SK-N-MC (cell line): Measurements from ENCODE around the gene KRTAP1-4.
"Not testable (repeated sequence)": the region's sequence is repeated elsewhere in the genome, so short reads cannot be mapped to it uniquely, and the experiment has no call there.

ENCODE experiments used
- DNase-seq: peaks from one replicate; pipeline ENCODE4 v3.0.0-alpha.2; 2011; ENCODE audit warnings: low read depth, low spot score
- H3K27ac ChIP-seq: fragments of 200-600 bp; sonication (generic); 2 replicates; pipeline ENCODE4 v1.5.1; 2016; ENCODE audit warnings: mixed run types
- H3K36me3 ChIP-seq: fragments of 200-600 bp; sonication (generic); 2 replicates; pipeline ENCODE4 v1.6.1; 2017; ENCODE audit warnings: antibody characterized with exemption, low read length, mixed read lengths; ENCODE audit not compliant: insufficient read depth
- H3K4me3 ChIP-seq: fragments of 200-600 bp; sonication (generic); 2 replicates; pipeline ENCODE4 v1.5.1; 2016
- H3K9ac ChIP-seq: fragments of 200-600 bp; sonication (generic); 2 replicates; pipeline ENCODE4 v1.8.0; 2017; ENCODE audit warnings: mixed run types, mixed read lengths; ENCODE audit not compliant: insufficient read length
- H3K9me3 ChIP-seq: fragments of 200-600 bp; sonication (generic); 2 replicates; pipeline ENCODE4 v1.6.1; 2017; ENCODE audit warnings: low read depth, mild to moderate bottlenecking, antibody characterized with exemption, low read length, moderate library complexity, mixed read lengths
- EZH2 ChIP-seq: fragments of 200-600 bp; sonication (generic); IDR thresholded peaks from one replicate; pipeline ENCODE4 v1.6.1; 2017; ENCODE audit warnings: antibody characterized with exemption
- FOXP2 ChIP-seq: optimal IDR thresholded peaks from 2 replicates; pipeline ENCODE3; 2011; ENCODE audit warnings: mild to moderate bottlenecking, moderate library complexity; ENCODE audit not compliant: insufficient read depth; ENCODE audit errors: extremely low read length, control extremely low read depth
- POLR2AphosphoS5 ChIP-seq: IDR thresholded peaks from 2 replicates; pipeline ENCODE4 v1.6.1; 2012; ENCODE audit warnings: mild to moderate bottlenecking, low read depth, low read length, borderline replicate concordance

KRTAP1-4 gene

GRCh38 chr17:41001795-41002194, 28.2 kb downstream of the KRTAP1-4 start:
- Histone ChIP-seq H3K36me3 (no peaks in the 10 kb centered on the region), H3K9ac (no peak overlapping the region), H3K4me3 (no peak overlapping the region), H3K27ac (no peak overlapping the region), H3K9me3 (no peaks in the 10 kb centered on the region)
- DNase-seq, result no peak
- TF ChIP-seq POLR2AphosphoS5, result no peak
- no peak for TF ChIP-seq EZH2
- TF ChIP-seq FOXP2, result no peak

- not testable (repeated sequence) for H3K9me3 ChIP-seq, H3K27ac ChIP-seq, DNase-seq
Measured at GRCh38 chr17:40999563-40999962, 30.4 kb downstream of the KRTAP1-4 start, which contains the start of gene KRTAP3-2. TSS of gene KRTAP3-2 (minus strand) at chr17:40999906. CDS start at chr17:40999853, 53 bp downstream.

GRCh38 chr17:40997361-40997760, 32.6 kb downstream of the KRTAP1-4 start:
- H3K9ac ChIP-seq, result no peak overlapping the region
- H3K9me3 ChIP-seq, result no peaks in the 10 kb centered on the region
- H3K36me3 ChIP-seq, result no peaks in the 10 kb centered on the region
- no peak overlapping the region for H3K4me3 ChIP-seq
- no peak for DNase-seq
- TF ChIP-seq POLR2AphosphoS5 (no peak), EZH2 (no peak)
- no peak overlapping the region for H3K27ac ChIP-seq

More at GRCh38 chr17:40999563-40999962, 30.4 kb downstream of the KRTAP1-4 start, which contains the start of gene KRTAP3-2:
- not testable (repeated sequence) for H3K9ac ChIP-seq, H3K4me3 ChIP-seq, H3K36me3 ChIP-seq

GRCh38 chr17:40996829-40997228, 33.2 kb downstream of the KRTAP1-4 start:
- H3K27ac ChIP-seq, result no peak overlapping the region
- no peak overlapping the region for H3K9ac ChIP-seq
- no peaks in the 10 kb centered on the region for H3K36me3 ChIP-seq
- DNase-seq, result no peak
- TF ChIP-seq FOXP2, result no peak
- TF ChIP-seq EZH2, result no peak
- TF ChIP-seq POLR2AphosphoS5, result no peak
- no peak overlapping the region for H3K4me3 ChIP-seq
- H3K9me3 ChIP-seq, result no peaks in the 10 kb centered on the region

- no peaks in the 10 kb centered on the region for H3K9me3 ChIP-seq
- DNase-seq, result no peak
- H3K9ac ChIP-seq, result no peak overlapping the region
- TF ChIP-seq EZH2 (no peak), FOXP2 (no peak), POLR2AphosphoS5 (no peak)
- peaks cover 3% of the 10 kb centered on the region; the same call in 1 of the 2 replicates for H3K36me3 ChIP-seq
- no peak overlapping the region for H3K4me3 ChIP-seq
- H3K27ac ChIP-seq, result no peak overlapping the region
Measured at GRCh38 chr17:40995116-40995515, 34.9 kb downstream of the KRTAP1-4 start.

- TF ChIP-seq EZH2 (no peak), POLR2AphosphoS5 (no peak), FOXP2 (no peak)
- no peak within 1 kb of the TSS for H3K27ac ChIP-seq
- no peak within 1 kb of the TSS for H3K9ac ChIP-seq
- no peak within 1 kb of the TSS for H3K4me3 ChIP-seq
- no peaks in the 10 kb centered on the region for H3K9me3 ChIP-seq
- DNase-seq, result no peak
- peaks cover 3% of the 10 kb centered on the region; the same call in 1 of the 2 replicates for H3K36me3 ChIP-seq
Measured at GRCh38 chr17:40993839-40994238, 36.2 kb downstream of the KRTAP1-4 start, which contains the start of gene KRTAP3-3. TSS of gene KRTAP3-3 (minus strand) at chr17:40994164. CDS start at chr17:40994097, 67 bp downstream.

GRCh38 chr17:40993084-40993483, 36.9 kb downstream of the KRTAP1-4 start:
- Histone ChIP-seq H3K9ac (no peak overlapping the region), H3K27ac (no peak overlapping the region), H3K9me3 (no peaks in the 10 kb centered on the region), H3K36me3 (peaks cover 3% of the 10 kb centered on the region; the same call in 1 of the 2 replicates), H3K4me3 (no peak overlapping the region)
- DNase-seq, result no peak
- TF ChIP-seq POLR2AphosphoS5 (no peak), EZH2 (no peak), FOXP2 (no peak)

- Histone ChIP-seq H3K27ac (no peak overlapping the region), H3K36me3 (peaks cover 3% of the 10 kb centered on the region; the same call in 1 of the 2 replicates), H3K4me3 (no peak overlapping the region), H3K9ac (no peak overlapping the region), H3K9me3 (no peaks in the 10 kb centered on the region)
- no peak for DNase-seq
- TF ChIP-seq FOXP2 (no peak), POLR2AphosphoS5 (no peak), EZH2 (no peak)
Measured at GRCh38 chr17:40992666-40993065, 37.3 kb downstream of the KRTAP1-4 start.

GRCh38 chr17:40986920-40987319, 43.1 kb downstream of the KRTAP1-4 start:
- peaks cover 3% of the 10 kb centered on the region; the same call in 1 of the 2 replicates for H3K36me3 ChIP-seq
- no peak overlapping the region for H3K9ac ChIP-seq
- no peak overlapping the region for H3K27ac ChIP-seq
- no peak for DNase-seq
- no peaks in the 10 kb centered on the region for H3K9me3 ChIP-seq
- H3K4me3 ChIP-seq, result no peak overlapping the region
- TF ChIP-seq FOXP2 (no peak), POLR2AphosphoS5 (no peak), EZH2 (no peak)

GRCh38 chr17:40984226-40984625, 45.8 kb downstream of the KRTAP1-4 start, which contains the start of gene KRT40:
TSS of gene KRT40 (minus strand) at chr17:40984326. CDS start at chr17:40984273, 53 bp downstream.
- Histone ChIP-seq H3K27ac (no peak within 1 kb of the TSS), H3K36me3 (no peaks in the 10 kb centered on the region), H3K9ac (no peak within 1 kb of the TSS), H3K4me3 (no peak within 1 kb of the TSS), H3K9me3 (no peaks in the 10 kb centered on the region)
- TF ChIP-seq EZH2, result no peak
- TF ChIP-seq FOXP2, result no peak
- no peak for DNase-seq
